GM19035 (cell line): ENCODE data around the gene TUB.

Experiments used
- ATAC-seq: cut with Tn5 transposase; IDR thresholded peaks from one replicate; pipeline ENCODE4 v1.9.1; 2021; ENCODE audit not compliant: unreplicated experiment

The TUB gene

DNA sequence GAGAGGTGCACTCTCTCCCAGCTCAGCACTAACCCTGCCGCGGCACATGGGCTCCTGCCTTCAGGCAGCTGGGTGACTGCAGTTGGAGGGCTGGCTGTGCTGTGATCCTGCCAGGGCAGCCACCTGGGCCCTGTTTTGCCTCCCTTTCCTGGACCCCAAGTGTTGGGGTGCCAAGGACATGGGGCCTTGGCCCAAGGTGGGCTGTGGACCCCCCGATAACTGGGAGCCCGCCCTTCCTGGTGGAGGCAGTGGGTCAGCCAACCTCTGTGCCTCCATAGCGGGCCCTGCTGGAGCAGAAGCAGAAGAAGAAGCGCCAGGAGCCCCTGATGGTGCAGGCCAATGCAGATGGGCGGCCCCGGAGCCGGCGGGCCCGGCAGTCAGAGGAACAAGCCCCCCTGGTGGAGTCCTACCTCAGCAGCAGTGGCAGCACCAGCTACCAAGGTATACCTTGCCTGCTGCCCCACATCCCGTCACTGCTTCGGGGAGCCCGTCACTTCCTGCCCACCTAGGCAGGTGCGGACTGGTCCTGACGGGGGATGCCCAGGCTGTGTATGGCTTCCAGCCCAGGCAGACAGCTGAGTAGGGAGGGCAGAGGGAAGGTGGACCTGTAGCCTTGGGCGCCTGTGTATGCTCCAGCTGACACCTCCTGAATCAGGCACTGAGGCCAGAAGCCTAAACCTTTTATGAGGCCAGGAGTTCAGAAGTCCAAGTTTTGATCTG, 8.9 kb downstream of the TUB start:
- no peak for ATAC-seq

DNA sequence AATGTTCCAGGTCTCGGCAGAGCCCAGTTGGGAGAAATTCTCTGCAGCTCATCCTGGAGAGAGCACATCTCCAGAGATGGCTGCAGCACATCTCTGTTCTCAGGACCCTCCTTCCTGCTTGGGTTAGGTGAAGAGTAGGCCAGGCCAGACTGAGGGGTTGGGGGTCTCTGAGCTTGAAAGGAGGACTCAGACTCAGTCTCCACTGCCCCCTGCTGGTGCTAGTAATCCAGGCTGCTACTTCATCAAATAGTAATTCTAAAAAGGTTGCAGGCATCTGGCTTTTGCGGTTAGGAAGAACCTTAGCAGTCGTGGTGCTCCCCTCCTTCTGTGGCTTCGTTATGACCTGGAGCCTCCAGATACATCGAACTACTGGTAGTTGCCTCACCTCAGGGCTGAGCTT, 9.7 kb downstream of the TUB start:
- no peak for ATAC-seq

DNA sequence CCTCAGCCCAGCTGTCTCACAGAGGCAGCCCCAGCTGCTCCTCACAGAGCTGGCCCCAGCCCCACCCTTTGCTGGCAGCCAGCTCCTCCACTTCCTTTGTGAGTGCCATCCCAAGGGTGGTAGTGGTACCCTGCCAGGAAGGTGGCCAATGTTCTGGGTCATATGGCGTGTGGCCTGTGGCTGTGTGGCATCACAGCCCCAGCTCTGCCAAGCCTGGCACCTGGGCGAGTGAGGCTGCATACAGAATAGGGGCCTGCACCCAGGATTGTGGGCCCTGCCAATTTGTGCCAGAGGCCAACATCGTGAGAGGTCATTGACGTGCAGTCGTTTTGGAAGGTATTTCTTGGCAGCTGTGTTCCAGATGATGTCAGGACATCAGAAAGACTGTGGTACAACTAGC, 10.7 kb downstream of the TUB start:
- no peak for ATAC-seq

DNA sequence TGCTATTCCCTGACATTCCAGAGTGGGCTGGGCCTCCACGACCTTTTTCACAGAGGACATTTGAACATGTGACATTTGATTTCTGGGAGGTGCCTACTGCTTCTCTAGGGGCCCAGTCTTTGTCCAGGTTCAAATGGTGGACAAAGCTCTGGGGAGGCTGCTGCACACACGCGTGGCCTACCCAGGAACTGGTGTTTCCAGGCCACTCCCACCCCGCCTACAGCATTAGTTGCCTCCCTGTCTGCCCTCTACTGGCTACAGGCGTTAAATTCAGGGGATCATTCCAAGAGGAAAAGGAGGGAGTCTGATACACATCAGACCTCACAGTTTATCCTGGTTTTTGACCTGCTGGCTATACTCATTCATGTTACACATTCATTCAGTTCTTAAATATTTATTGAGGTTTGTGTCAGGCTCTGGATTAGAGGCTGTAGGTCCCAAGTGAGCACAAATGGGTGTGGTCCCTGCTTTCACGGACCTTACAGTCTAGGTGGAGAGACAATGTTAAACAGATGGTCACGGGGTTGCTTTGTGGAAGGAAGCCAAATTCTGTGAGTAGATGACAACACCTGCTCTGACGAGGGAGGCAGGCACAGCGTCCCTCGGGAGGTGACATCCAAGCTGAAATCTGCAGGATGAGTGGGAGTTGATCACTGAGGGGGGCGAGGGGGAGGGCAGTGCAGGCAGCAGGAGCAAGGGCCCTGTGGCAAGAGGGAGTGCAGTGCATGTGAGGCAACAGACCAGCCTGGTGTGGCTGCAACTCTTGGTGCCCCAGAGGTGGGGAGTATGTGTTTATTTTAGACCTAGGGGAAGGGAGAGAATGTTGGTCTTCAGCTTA, 11.8 kb downstream of the TUB start:
- peak; percentile 66 for ATAC-seq

DNA sequence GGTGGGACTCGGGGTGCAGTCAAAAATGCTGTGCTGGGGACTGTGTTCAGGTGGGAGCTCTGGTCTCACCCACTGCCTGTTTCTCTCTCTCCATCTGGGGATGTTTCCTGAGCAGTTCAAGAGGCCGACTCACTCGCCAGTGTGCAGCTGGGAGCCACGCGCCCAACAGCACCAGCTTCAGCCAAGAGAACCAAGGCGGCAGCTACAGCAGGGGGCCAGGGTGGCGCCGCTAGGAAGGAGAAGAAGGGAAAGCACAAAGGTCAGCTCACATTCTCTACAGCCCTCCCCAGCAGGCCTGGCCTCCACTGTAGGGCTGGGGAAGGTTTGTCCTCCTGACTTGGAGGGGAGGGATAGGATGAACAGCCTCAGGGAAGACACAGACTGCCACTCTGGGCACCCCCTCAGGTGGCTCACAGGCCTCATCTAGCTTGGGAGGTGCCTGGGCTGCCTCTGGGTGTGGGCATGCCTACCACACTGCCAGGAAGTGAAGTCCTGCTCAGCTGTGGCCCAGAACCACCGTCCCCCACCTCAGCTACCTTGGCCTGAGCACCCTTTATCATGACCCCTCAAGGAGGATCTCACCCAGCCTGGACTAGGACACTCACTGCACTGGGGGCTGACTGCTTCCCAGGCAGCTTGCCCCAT, 13.0 kb downstream of the TUB start:
- ATAC-seq = no peak

DNA sequence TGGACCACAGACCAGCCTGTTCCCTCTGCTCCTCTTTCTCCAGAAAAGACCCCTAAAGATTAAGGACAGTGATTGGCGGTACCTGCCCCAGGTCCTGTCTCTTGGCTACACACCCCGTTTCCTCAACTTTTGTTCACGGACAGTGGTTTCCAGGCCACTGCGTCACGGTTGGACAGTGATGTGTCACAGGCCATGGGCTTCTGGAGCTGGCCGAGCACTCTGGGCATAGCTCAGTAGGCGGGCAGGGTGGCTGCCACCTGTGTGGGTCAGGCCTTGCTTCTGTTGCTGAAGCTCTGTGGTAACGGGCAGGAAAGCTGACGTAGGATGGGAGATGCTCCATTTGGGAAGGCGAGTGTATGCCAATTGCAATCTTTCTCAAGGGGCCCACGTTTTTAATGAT, 13.6 kb downstream of the TUB start:
- no peak for ATAC-seq

DNA sequence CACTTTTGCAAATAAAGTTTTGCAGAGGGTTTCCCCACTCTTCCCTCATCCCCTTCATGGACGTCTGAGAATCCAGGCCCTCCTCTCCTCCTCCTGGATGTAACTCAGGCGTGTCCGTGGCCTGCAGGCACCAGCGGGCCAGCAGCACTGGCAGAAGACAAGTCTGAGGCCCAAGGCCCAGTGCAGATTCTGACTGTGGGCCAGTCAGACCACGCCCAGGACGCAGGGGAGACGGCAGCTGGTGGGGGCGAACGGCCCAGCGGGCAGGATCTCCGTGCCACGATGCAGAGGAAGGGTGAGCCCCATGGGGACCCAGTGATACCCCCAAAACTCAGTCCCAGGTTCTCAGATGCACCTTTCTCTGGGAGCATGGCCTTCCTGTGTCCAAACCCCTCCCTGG, 14.4 kb downstream of the TUB start:
- ATAC-seq = no peak

DNA sequence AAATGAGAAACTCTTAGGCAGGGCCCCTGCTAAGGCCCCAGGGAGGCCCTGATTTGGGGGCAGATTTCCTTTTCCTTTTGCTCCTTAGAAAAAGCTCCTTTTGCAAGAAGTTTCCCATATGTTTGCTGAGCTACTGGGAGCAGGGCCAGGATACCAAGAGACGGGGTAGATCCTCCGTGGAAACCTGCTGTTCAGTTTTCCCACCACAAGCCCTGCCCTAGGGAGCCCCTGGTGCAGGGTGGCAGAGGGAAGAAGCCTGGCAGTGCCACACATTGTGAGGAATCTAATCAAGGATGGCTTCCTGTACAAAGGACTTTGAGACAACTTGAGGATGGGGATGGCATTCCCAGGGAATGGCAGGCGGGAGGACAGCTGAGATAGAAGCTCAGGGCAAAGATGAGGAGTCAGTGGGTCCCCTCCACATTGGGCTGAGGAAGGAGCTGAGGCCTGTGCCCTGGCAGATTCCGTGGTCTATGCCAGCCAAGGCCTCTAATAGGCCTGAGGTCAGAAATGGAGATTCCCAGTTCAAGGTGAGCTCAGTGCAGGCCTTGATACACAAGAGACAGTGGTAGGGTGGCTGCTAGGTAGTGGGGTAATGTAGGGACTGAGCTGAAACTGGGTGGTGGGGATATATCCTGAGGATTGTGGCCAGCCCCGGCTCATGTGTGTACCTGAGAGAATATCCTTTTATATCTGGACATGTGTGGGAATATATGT, 15.0 kb downstream of the TUB start:
- no peak for ATAC-seq

DNA sequence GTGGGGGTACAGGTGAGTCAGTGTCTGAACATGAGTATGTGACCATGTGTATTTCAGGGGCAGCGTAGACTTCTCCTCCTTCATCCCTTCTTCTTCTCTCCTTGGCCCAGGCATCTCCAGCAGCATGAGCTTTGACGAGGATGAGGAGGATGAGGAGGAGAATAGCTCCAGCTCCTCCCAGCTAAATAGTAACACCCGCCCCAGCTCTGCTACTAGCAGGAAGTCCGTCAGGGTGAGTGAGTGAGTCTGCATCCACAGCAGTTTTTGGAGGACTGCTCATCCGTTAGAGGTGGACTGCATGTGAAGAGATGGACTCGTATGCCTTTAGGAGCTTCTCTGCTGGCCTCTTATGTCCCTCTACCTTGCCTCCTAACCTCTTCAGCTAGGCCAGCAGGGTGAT, 15.6 kb downstream of the TUB start:
- ATAC-seq = no peak

DNA sequence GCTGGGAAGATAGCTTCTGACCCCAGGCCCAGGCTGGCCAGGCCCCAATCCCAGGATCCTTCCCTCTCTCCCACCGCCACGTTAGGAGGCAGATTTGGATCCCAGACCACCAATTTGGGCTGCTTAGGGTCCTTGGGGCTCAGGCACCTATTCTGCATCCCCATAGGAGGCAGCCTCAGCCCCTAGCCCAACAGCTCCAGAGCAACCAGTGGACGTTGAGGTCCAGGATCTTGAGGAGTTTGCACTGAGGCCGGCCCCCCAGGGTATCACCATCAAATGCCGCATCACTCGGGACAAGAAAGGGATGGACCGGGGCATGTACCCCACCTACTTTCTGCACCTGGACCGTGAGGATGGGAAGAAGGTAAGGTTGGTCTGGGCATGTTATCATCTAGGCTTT, 16.1 kb downstream of the TUB start:
- ATAC-seq = no peak

DNA sequence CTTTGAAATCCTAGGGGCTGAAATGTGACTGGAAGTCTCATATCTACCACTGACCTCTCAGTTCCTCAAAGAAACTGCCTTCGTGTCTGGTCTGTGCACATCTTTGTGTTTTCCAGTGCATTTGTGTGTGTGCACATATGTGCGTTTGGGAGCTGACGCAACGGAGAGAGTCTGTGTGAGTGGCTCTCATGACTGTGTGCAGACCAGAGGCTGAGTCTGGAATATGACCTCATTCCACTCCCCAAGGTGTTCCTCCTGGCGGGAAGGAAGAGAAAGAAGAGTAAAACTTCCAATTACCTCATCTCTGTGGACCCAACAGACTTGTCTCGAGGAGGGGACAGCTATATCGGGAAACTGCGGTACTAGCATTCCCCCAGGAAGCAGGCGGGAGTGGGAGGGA, 16.5 kb downstream of the TUB start:
- no peak for ATAC-seq

DNA sequence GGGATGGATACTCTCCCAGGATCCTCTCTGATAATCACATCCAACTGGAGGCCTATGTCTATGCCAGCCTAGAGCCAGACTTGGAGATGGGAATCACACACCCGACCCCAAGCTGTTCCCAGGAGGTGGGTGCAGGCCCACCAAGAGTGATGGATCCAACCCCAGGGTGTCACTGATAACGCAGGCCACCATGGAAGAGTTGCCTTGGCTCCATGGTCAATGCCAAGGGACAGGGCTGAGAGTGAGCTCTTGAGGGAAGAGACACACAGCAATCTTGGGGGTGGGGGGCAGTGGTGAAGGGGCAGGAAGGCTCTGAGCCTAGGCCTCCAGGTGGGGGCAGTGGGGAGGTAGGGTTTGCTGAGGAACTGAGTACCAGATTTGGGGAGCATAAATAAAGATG, 16.9 kb downstream of the TUB start:
- ATAC-seq = no peak

DNA sequence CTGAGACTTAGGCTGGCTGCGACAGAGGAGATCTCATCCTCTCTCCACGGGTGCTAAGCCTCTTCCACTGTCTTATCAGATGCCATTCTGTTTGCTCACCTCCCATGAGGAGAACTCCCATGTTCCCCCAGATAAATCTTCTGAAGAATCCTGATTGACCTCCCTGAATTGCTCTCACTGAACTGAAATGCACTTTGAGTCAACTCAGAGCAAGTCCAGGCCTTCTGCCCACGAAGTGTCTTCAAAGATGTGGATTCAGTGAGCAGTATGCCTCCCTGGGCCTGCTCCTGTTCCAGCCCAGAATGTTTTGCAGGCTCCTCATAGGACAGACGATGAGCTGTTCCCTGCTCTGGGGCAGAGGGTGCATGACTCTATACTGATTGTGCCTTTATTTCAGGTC, 17.4 kb downstream of the TUB start:
- no peak for ATAC-seq

DNA sequence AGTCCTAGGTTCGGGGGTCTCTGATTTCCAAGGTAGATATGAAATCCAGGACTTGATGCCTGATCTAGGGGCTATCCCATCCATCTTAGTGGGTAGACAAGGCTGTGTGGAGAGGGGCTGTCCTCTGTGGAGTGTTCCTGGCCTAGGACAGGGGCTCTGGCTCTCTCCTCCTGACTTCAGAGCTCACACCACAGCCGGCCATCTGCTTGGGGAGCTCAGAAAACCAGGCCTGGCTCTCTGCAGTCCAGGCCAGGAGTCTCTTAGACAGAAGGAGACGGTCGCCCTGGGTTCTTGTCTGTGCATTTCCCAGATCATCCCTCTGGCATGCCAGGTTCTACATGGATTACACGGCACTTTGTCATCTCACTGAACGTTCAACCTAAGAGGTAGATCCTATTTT, 17.9 kb downstream of the TUB start:
- ATAC-seq = no peak

DNA sequence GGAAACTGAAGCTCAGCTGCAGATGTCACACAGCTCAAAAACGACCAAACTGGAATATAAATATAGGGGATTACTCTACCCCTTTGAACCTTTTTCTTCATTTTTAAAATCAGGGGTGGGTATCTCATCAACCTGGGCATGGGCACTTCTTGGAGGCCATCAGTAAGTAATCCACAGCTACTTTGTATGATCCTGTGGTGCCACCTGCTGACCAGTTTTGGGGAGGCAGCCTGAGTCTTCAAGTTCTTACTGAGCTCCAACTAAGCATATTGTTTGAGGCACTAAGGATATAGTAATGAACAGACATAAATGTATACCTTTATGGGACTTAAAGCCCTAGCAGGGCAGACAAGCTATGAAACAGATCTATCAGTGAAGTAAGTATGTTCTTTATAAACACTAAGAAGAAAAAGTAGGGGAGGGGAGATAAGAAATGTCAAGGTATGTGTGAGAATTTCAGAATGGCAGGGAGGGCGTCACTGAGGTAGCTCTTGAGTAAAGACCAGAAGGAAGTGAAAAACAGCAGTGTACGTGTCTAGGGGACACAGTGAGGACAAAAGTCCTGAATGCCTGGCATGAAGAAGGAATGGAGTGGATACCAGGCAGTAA, 18.4 kb downstream of the TUB start:
- ATAC-seq = peak; percentile 73

DNA sequence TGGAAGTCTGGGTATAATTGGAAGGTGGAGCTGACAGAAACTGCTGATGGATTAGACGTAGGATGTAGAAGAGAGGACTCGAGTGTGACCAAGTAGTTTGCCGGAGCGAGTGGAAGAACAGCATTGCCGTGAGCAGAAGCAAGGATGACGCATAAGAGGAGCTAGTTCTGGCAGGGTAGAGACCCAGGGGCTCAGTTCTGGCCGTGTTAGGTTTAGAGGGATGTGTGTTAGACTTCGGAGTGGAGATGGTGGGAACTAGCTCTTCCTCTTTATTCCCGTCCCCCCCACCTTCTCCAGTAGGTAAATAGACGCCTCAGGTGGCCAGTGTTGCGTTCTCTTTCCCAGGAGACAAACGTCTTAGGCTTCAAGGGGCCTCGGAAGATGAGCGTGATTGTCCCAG, 19.1 kb downstream of the TUB start:
- no peak for ATAC-seq

DNA sequence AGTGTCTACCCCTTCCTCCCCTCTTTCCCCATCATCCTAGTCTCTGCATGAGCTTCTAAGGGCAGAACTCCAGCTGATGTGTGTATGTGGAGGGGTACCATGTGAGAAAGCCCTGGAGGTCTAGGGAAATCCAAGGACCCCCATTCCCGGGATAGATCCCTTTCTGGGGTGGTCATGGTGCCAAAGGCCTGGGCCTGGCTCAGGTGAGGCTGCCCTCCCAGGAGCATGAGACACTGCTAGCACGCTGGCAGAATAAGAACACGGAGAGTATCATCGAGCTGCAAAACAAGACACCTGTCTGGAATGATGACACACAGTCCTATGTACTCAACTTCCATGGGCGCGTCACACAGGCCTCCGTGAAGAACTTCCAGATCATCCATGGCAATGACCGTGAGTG, 19.6 kb downstream of the TUB start:
- ATAC-seq = no peak

DNA sequence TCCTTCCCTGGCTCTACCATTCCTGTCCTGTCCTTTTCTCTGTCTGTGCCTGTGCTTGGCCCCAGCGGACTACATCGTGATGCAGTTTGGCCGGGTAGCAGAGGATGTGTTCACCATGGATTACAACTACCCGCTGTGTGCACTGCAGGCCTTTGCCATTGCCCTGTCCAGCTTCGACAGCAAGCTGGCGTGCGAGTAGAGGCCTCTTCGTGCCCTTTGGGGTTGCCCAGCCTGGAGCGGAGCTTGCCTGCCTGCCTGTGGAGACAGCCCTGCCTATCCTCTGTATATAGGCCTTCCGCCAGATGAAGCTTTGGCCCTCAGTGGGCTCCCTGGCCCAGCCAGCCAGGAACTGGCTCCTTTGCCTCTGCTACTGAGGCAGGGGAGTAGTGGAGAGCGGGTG, 20.4 kb downstream of the TUB start:
- no peak for ATAC-seq

DNA sequence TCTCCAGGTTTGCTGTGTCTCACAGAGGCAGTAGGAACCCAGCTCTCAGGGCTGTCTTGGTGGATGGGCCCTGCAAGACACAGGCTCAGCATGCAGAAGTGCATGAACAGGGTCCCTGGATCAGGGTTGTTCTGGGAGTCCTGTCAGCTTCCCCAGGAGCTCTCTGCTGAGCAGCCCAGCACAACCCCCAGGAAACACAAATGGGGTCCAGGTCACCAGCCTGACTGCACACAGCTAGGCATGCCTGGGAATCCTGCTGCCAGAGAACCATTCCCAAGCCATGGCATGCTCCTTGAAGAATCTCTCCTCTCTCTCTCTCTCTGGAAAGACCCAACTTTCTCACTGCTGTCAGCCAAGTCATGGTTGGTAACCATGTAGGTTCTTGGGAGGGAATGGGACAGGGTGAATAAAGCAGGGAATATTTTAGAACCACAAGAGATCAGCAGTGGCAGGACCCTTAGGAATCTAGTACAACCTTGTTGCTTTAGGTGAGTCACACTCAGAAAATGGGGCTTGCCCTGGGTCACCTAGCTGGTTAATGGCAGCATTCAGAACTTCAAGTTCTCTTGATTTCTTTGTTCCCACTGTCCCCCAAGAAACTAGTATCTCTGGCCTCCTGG, 21.4 kb downstream of the TUB start:
- ATAC-seq = no peak

DNA sequence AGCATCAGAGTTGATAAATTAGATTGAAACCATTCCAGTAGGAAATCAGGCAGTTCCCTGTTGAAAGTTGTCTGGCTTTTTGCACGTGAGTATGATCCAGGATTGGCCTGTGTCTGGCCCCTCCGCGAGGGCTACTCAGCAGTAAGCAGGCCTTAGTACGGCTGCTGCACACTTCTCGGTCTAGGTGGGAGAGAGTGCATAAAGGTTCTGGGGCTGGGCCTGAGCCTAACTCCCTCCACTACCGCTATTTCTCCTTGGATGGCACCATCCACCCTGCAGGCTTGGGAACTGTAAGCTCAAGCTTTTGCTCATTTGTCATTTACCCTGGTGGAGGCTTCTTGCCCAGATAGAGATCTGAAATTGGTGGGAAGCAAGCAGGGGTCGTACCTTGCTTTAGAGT, 22.0 kb downstream of the TUB start:
- ATAC-seq = no peak

DNA sequence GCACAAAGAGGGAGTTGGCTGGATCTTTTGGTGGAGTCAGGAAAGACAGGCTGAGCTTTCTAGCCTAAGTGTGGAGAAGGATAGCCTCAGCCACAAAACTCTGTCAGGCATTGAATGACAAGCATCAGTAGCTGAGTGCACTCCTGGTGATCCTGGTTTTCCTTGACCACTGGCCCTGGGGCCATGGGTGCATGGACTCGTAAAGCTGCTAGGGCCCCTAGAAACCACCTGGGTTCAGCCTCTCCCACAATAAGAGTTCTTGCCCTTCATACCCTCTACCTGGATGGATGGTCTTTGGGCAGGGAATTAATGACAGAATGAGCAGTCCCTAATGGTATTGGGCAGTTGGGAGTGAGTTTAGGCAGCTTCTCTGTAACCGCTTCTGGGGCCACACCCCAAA, 22.9 kb downstream of the TUB start:
- no peak for ATAC-seq
